Cardiac muscle cell (in vitro differentiated cells and primary cell): ENCODE results near the gene DENND5B. TPM values are rescaled to one million over a fixed set of nuclear protein-coding genes. Genes with fewer than 3 reads are reported as not detected.

Experiments
- DNase-seq, 2 donors: peaks; one replicate each; pipeline versions ENCODE4 v3.0.0 to v3.0.0-alpha.2; 2010 to 2017; ENCODE audit warnings: low read depth in 1 of 2, low spot score in 1 of 2
- H3K27ac ChIP-seq: fragments of 200-600 bp; sonication (generic); 2 replicates; pipeline ENCODE4 v1.5.1; 2016
- H3K27me3 ChIP-seq: fragments of 200-600 bp; sonication (generic); 2 replicates; pipeline ENCODE4 v1.6.0; 2016; ENCODE audit warnings: control low read depth
- H3K36me3 ChIP-seq: fragments of 200-600 bp; sonication (generic); 2 replicates; pipeline ENCODE4 v1.5.1; 2016; ENCODE audit warnings: control low read depth
- H3K4me1 ChIP-seq: fragments of 200-600 bp; sonication (generic); 2 replicates; pipeline ENCODE4 v1.8.1; 2017; ENCODE audit warnings: low read depth, mild to moderate bottlenecking, mixed run types
- H3K4me3 ChIP-seq: fragments of 200-600 bp; sonication (generic); 2 replicates; pipeline ENCODE4 v1.5.1; 2016; ENCODE audit warnings: mild to moderate bottlenecking
- H3K9me3 ChIP-seq: fragments of 200-600 bp; sonication (generic); 2 replicates; pipeline ENCODE4 v1.5.1; 2017; ENCODE audit warnings: low read depth, mild to moderate bottlenecking, control low read depth
- CTCF ChIP-seq: IDR thresholded peaks from 2 replicates; pipeline ENCODE4 v1.5.1; 2012; ENCODE audit warnings: low read depth, mild to moderate bottlenecking, low read length
- polyA plus RNA-seq: library from polyadenylated mRNA; unstranded; fragments of >200 nt; fragmentation: Nextera tagmentation; extraction: Ambion mirVana; gene quantifications from 2 replicates; pipeline ENCODE4 v1.2.1, GENCODE V29; 2016
- total RNA-seq: library from RNA; depleted of rRNA; stranded (reverse); fragments of >200 nt; gene quantifications from 2 replicates; pipeline ENCODE4 v1.2.3, GENCODE V29; 2016

The DENND5B gene
- total and polyA plus RNA-seq, 2 experiments from 2014 or later: 40.4 to 121 TPM

- DNase-seq: peak; percentile 8 to 19
- peaks cover 29% of the 10 kb centered on the region for H3K4me1 ChIP-seq
- no peaks in the 10 kb centered on the region for H3K9me3 ChIP-seq
- no peak for TF ChIP-seq CTCF
- H3K27me3 ChIP-seq: no peaks in the 10 kb centered on the region
- H3K27ac ChIP-seq: peak overlapping the region; percentile 61
- no peak overlapping the region for H3K4me3 ChIP-seq
- H3K36me3 ChIP-seq: no peaks in the 10 kb centered on the region
Measured at GRCh38 chr12:31368666-31369361, 222.1 kb downstream of the DENND5B start.

- TF ChIP-seq CTCF: no peak
- peaks cover 30% of the 10 kb centered on the region for H3K4me1 ChIP-seq
- H3K36me3 ChIP-seq: no peaks in the 10 kb centered on the region
- no peaks in the 10 kb centered on the region for H3K27me3 ChIP-seq
- no peak for DNase-seq
- no peaks in the 10 kb centered on the region for H3K9me3 ChIP-seq
- H3K27ac ChIP-seq: no peak overlapping the region
- no peak overlapping the region for H3K4me3 ChIP-seq
Measured at GRCh38 chr12:31366104-31366621, 224.8 kb downstream of the DENND5B start.

- Histone ChIP-seq H3K27me3 (no peaks in the 10 kb centered on the region), H3K36me3 (no peaks in the 10 kb centered on the region), H3K9me3 (no peaks in the 10 kb centered on the region), H3K4me3 (no peak overlapping the region), H3K4me1 (peaks cover 7% of the 10 kb centered on the region), H3K27ac (no peak overlapping the region)
- no peak for TF ChIP-seq CTCF
- DNase-seq: no peak
Measured at GRCh38 chr12:31363831-31364230, 227.1 kb downstream of the DENND5B start.

GRCh38 chr12:31363416-31363809, 227.5 kb downstream of the DENND5B start:
- no peaks in the 10 kb centered on the region for H3K9me3 ChIP-seq
- DNase-seq: no peak
- peaks cover 5% of the 10 kb centered on the region for H3K4me1 ChIP-seq
- H3K36me3 ChIP-seq: no peaks in the 10 kb centered on the region
- no peaks in the 10 kb centered on the region for H3K27me3 ChIP-seq
- no peak for TF ChIP-seq CTCF
- H3K4me3 ChIP-seq: no peak overlapping the region
- H3K27ac ChIP-seq: no peak overlapping the region

GRCh38 chr12:31362759-31363415, 228.0 kb downstream of the DENND5B start:
- no peak overlapping the region for H3K4me3 ChIP-seq
- no peak for TF ChIP-seq CTCF
- H3K27ac ChIP-seq: no peak overlapping the region
- peak in 1 of 2 donors; percentile 11 for DNase-seq
- no peaks in the 10 kb centered on the region for H3K9me3 ChIP-seq
- no peaks in the 10 kb centered on the region for H3K36me3 ChIP-seq
- H3K4me1 ChIP-seq: peaks cover 5% of the 10 kb centered on the region
- no peaks in the 10 kb centered on the region for H3K27me3 ChIP-seq
